Measurements from ENCODE around the gene BMPR1A. TPM values are rescaled to one million over a fixed set of nuclear protein-coding genes. Genes with fewer than 3 reads are reported as not detected.
"Not testable (repeated sequence)": the region's sequence is repeated elsewhere in the genome, so short reads cannot be mapped to it uniquely, and the experiment has no call there.

Gene BMPR1A
- total RNA-seq, 1 experiment from 2014 or later: 42.6 TPM

GRCh38 chr10:86734207-86734988 lies 22.0 kb upstream of the BMPR1A start:
- H3K79me2 ChIP-seq (ENCODE audit: insufficient read depth, low read length): no peaks in the 10 kb centered on the region
- H3K27me3 ChIP-seq (ENCODE audit: insufficient read depth, low read length): no peaks in the 10 kb centered on the region
- intact Hi-C loops (cut with micrococcal nuclease): no loop called here
- H3K4me3 ChIP-seq (replicated peaks in 1 of 2; ENCODE audit: low read depth in 1 of 2, low read length in 2 of 2): no peak overlapping the region
- no TSS peak for BruUV-seq (replicated peaks)
- H3K9me2 ChIP-seq (ENCODE audit: insufficient read depth): no peaks in the 10 kb centered on the region
- DNase-seq (ENCODE audit: low read depth, low spot score): no peak
- RAD21 ChIA-PET (ENCODE audit: low non-redundant PET in 1 of 2, low total read pairs in 2 of 2, uncharacterized antibody in 2 of 2, unreplicated experiment in 2 of 2): no interaction called here
- H3K27ac ChIP-seq (ENCODE audit: low read depth, low read length): no peak overlapping the region
- no peak for ATAC-seq
- no peak overlapping the region for H3K9ac ChIP-seq (ENCODE audit: low read length)
- no peak for TF ChIP-seq REST (IDR thresholded peaks at IDR 0.05; ENCODE audit: low read depth)
- no peak for TF ChIP-seq ELF1 (IDR thresholded peaks at IDR 0.05; ENCODE audit: borderline replicate concordance, low read depth)
- no peak for TF ChIP-seq CEBPB (IDR thresholded peaks at IDR 0.05; ENCODE audit: low read depth)
- TF ChIP-seq POLR2A (IDR thresholded peaks at IDR 0.05; ENCODE audit: borderline replicate concordance, extremely low read depth, insufficient read depth, insufficient read length): no peak
- TF ChIP-seq POLR2AphosphoS5 (IDR thresholded peaks at IDR 0.05; ENCODE audit: low read depth, low read length): no peak
- no peak for TF ChIP-seq SIN3A (IDR thresholded peaks at IDR 0.05; ENCODE audit: low read depth)
- no peak for TF ChIP-seq CTCF (IDR thresholded peaks at IDR 0.05 in 2 of 3, conservative IDR thresholded peaks at IDR 0.05 in 1 of 3; ENCODE audit: borderline replicate concordance in 1 of 3, insufficient read depth in 1 of 3, low read depth in 2 of 3, low read length in 2 of 3)
- TF ChIP-seq MAX (IDR thresholded peaks at IDR 0.05): no peak
- no peaks in the 10 kb centered on the region for H3K9me3 ChIP-seq (ENCODE audit: control insufficient read depth in 1 of 2, insufficient read depth in 1 of 2, low read depth in 1 of 2, low read length in 2 of 2)
- no peaks in the 10 kb centered on the region for H4K20me1 ChIP-seq (ENCODE audit: insufficient read depth)
- H2AFZ ChIP-seq (ENCODE audit: low read depth, low read length, poor library complexity, severe bottlenecking): no peak overlapping the region
- H3K36me3 ChIP-seq (ENCODE audit: control insufficient read depth in 1 of 2, insufficient read depth in 2 of 2, low read length in 2 of 2): no peaks in the 10 kb centered on the region
- POLR2A ChIA-PET: no interaction called here
- CTCF ChIA-PET: no interaction called here
- H3K4me1 ChIP-seq (ENCODE audit: control insufficient read depth in 1 of 2, insufficient read depth in 2 of 2, low read length in 2 of 2): no peaks in the 10 kb centered on the region
- H3K4me2 ChIP-seq (ENCODE audit: low read length): no peak overlapping the region

GRCh38 chr10:86735278-86735677 lies 21.1 kb upstream of the BMPR1A start:
- H3K9ac ChIP-seq (ENCODE audit: low read length); RAD21 ChIA-PET (ENCODE audit: low non-redundant PET in 1 of 2, low total read pairs in 2 of 2, uncharacterized antibody in 2 of 2, unreplicated experiment in 2 of 2); DNase-seq (ENCODE audit: low read depth, low spot score); POLR2A ChIA-PET; H3K36me3 ChIP-seq (ENCODE audit: control insufficient read depth in 1 of 2, insufficient read depth in 2 of 2, low read length in 2 of 2); H3K4me3 ChIP-seq (replicated peaks in 1 of 2; ENCODE audit: low read depth in 1 of 2, low read length in 2 of 2); H3K4me2 ChIP-seq (ENCODE audit: low read length); BruUV-seq (replicated peaks); H3K9me3 ChIP-seq (ENCODE audit: control insufficient read depth in 1 of 2, insufficient read depth in 1 of 2, low read depth in 1 of 2, low read length in 2 of 2); ATAC-seq; H2AFZ ChIP-seq (ENCODE audit: low read depth, low read length, poor library complexity, severe bottlenecking); H3K27me3 ChIP-seq (ENCODE audit: insufficient read depth, low read length); H3K79me2 ChIP-seq (ENCODE audit: insufficient read depth, low read length); H4K20me1 ChIP-seq (ENCODE audit: insufficient read depth); H3K9me2 ChIP-seq (ENCODE audit: insufficient read depth); H3K4me1 ChIP-seq (ENCODE audit: control insufficient read depth in 1 of 2, insufficient read depth in 2 of 2, low read length in 2 of 2); H3K27ac ChIP-seq (ENCODE audit: low read depth, low read length); intact Hi-C loops (cut with micrococcal nuclease): not testable (repeated sequence)
- CTCF ChIA-PET: interaction anchor here (0.6 kb wide), 1 partner anchor 131 kb away, joined by 5 read pairs; no protein-coding TSS in a partner anchor
